HG03378 (cell line): ENCODE results near the gene SEMA5B.

ENCODE experiments used
- ATAC-seq: cut with Tn5 transposase; IDR thresholded peaks from one replicate; pipeline ENCODE4 v1.9.1; 2021; ENCODE audit warnings: mild to moderate bottlenecking, moderate library complexity; ENCODE audit not compliant: unreplicated experiment

The SEMA5B gene

GRCh38 chr3:122928396-122929187 is 99.0 kb downstream of the SEMA5B start:
- ATAC-seq, result no peak

DNA sequence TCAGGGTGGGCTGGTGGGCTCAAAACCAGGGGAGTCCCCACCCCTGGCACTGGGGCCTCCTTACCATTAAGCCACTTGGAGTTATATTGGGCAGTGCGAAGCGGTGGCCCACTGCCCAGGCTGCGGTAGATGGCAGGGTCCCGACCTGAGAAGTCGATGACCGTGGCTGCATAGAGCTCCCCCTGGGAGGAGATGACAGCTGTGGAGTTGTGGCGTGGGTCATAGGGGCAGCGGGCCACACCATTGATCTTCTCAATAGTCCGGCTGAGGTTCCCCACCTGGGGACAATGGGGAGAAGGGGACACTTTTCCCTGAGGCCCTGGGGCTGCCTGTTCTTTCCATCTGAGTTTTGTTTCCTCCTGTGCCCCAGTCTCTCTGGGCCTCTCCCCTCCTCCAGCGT is 99.8 kb downstream of the SEMA5B start:
- no peak for ATAC-seq

DNA sequence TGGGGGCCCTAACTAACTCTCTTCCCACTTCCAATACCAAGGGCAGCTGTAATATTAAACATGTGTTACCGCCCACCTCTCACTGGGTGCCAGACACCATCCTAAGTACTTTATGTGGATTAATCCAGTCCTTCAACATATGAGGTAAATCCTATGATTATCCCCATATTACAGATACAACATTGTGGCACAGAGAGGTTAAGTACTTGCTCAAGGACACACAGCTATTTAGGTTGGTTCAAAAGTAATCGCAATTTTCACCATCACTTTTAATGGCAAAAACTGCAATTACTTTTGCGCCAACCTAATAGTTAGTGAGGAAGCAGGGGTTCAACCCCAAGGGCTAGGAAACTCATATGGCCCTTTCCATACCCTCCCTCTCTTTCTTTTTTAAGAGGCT is 100.8 kb downstream of the SEMA5B start:
- ATAC-seq, result no peak

DNA sequence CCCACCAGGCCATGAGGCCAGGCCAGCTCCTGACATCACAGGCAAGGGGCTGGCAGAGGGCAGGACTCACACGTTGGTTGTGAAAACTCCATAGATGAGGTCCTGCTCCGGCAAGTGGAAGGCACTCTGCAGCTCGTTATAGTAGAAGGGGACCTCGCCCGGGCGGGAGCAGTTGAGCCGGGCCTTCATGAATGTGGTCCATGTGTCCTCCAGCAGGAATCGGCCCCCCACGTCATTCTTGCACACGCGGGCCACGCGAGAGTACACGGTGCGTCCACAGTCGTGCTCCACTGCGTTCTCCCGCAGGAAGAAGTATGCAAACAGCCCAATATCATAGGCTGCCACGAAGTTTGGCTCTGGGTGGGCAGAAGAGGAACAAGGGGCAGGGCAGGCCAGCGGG is 101.2 kb downstream of the SEMA5B start:
- no peak for ATAC-seq

GRCh38 chr3:122925756-122926155 is 101.8 kb downstream of the SEMA5B start:
- no peak for ATAC-seq

DNA sequence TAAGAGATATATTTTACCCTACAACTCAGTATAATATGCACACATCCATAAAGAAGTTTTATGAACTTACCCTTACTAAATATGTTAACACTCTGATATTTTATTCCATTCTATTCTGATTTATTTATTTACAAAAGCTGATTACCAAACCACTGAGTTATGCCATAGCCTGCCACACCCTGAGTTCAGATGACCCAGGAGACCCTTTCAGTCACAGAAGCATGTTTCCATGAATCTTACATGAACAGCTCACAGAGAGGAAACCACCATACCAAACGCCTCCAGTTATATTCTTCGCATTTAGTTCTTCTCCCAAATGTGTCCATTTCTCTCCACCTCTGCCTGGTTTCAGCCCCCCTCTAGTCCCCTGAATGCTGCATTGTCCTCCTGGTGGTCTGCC is 103.5 kb downstream of the SEMA5B start:
- no peak for ATAC-seq

- ATAC-seq, result no peak
Measured at GRCh38 chr3:122923611-122924010, 104.0 kb downstream of the SEMA5B start.

DNA sequence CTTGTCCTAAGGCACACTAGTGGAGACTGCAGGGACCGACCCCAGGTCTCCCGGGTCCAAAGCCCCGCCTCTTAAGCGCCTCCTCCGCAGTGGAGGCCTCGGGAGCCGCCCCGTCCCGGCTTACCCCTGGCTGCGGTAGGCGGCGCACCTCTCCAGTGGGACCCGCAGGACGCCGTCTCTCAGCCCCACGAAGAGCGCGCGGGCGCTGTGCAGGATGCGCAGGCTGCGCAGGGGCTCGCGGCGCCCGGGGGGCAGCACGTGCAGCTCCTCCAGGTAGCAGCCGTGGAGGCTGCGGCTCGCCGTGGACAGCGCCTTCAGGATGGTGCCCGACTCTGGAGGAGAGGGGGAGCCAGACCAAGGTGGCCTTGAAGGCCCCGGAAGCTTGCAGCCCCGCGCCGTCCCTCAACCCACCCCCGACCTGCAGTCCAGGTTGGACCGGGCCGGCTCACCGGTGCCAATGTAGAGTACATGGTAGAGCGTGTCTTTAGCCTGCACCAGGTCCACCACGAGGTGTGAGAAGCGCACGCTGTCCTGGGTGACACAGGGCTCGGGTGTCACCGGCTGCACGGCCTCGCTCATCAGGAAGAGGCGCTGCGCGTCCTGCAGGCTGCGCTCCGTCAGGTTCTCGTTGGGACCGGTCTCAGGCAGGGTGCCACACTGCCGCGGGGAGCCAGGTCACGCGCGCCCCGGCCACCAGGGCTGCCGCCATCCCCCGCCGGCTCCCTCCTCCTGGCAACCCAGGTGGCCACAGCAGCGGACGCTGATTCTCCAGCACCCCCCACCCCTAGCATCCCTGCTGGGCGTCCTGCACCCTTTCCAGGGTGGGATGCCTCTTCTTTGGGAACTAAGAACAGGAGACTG is 105.5 kb downstream of the SEMA5B start:
- no peak for ATAC-seq

GRCh38 chr3:122920986-122921385 is 106.6 kb downstream of the SEMA5B start:
- ATAC-seq, result no peak

DNA sequence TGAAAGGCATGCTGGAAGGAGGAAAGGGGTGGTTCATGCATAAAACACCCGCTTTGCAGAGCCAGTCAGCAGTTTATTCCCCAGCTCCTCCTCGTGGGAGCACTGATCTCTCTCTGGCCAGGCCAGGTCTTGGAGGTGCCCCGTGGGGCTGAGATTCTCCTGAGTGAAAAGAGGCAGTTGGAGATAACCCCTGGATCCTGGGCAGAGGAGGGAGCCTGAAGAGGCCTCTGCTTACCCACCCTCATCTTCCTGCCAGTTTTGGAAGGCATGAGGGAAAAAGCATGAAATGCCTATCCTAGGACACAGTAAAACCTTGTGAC is 108.3 kb downstream of the SEMA5B start:
- ATAC-seq, result no peak

GRCh38 chr3:122918576-122919290 is 108.8 kb downstream of the SEMA5B start:
- no peak for ATAC-seq

DNA sequence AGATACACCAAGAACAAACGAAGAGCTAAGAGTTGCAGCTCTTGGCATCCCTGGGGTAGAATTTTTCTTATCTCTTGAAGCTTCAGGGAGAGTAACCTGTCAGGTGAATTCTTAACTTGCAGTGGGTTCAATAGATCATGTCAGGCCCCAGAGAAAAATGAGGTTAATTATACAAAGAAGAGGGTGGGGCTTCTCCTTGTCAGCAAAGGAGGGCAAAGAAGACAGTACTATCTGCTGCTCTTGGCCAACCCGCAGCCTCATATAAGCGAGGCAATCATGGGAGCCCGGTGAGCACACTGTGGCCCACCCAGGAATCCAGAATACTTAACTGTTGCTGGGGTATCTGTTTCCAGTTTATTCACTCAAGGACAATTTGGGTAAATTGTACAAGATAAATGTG is 110.2 kb downstream of the SEMA5B start:
- no peak for ATAC-seq

GRCh38 chr3:122916580-122916979 is 111.0 kb downstream of the SEMA5B start:
- ATAC-seq, result no peak

DNA sequence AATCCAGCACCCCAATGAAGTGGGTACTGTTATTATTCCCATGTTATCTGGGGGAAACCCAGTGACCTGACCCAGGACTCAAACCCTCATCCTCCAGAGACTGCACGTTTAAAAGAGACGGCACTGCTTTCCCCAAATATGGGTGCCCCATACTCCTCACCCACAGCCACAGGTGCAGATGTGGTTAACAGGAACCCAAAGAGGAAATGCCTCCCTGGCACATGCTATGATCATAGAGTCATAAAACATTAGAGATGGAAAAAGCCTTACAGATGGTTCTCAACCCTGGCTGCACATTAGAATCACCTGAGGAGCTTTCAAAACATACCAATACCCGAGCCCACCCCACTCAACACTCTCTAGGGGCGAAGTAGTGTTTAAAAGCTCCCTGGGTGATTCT is 111.5 kb downstream of the SEMA5B start:
- ATAC-seq, result no peak

GRCh38 chr3:122915300-122916055 is 112.1 kb downstream of the SEMA5B start:
- ATAC-seq, result no peak

DNA sequence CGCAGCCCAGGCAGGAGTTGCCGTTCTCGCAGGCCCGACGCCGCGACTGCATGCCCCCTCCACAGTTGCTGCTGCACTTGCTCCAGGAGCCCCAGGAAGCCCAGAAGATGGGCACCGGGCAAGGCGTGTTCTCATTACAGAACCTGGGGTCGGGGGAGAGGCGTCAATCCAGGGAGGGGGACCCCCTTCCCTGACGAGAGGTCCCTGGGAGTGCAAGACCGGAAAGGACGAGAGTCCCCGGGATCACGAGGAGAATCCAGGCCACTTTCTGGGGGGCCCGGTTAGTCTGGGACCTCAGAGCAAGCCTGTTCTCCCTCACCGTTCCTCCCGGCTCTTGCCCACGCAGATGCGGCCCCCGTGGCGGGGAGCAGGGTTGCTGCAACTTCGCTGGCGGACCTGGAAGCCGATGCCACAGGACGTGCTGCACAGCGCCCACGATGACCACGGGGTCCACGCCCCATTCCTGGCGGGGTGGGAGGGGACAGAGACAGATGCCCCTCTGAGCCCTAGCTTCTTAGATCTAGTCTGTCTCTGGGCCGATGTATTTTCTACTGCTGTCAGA is 113.9 kb downstream of the SEMA5B start:
- ATAC-seq, result no peak

DNA sequence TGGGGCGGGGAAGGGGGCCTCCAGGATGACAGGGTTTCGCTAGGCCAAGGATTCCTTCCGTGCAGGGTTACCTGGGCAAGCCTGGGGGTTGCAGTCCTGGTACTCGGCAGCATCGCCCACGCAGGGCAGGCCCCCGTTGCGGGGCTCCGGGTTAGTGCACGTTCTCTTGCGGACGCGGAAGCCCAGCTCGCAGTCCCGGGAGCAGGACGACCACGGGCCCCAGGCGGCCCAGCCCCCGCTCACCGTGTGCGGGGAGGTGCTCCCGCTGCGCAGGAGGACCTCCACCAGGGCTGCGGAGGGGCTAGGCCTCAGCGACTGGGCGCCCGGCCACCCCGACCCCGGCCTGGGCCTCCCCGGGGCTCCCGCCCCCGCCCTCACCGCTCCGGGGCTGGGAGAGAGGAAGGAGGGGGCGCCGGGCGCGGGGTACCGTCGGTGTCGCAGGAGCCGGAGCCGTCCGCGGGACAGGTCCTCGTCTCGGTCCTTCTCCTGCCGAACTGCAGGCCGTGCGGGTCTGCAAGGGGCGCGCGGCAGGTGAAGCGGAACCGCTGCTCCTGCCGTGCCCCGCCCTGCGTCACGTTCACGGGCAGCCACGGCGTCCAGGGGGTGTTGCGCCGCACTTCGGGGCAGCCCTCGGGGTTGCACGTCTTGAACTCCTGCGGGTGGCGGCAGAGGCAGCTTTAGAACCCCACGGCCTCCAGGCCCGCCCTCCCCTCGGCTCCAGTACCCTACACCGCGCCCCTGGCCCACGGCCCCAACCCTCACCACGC is 114.6 kb downstream of the SEMA5B start:
- no peak for ATAC-seq

- ATAC-seq, result no peak
Measured at GRCh38 chr3:122911901-122912300, 115.7 kb downstream of the SEMA5B start.

DNA sequence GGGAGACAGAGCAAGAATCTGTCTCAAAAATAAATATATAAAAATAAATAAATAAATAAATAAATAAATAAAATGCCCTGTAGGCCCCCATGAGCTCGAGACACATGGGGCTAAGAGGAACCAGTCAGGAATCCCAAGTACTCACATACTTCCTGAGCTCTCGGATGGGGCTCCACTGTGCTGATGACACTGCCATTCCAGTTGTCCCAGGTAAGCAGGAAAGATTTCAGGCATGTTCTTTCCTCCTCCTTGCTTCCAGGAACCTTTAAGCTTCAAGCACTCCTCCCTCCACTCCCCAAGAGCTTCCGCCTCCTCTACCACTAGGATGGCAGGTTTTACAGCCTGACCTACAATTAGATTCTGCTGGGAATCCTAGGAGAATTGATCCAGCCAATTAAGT is 119.3 kb downstream of the SEMA5B start:
- no peak for ATAC-seq

- no peak for ATAC-seq
Measured at GRCh38 chr3:122907471-122907870, 120.1 kb downstream of the SEMA5B start.
